Measurements from ENCODE around the gene CITED4.

DNA sequence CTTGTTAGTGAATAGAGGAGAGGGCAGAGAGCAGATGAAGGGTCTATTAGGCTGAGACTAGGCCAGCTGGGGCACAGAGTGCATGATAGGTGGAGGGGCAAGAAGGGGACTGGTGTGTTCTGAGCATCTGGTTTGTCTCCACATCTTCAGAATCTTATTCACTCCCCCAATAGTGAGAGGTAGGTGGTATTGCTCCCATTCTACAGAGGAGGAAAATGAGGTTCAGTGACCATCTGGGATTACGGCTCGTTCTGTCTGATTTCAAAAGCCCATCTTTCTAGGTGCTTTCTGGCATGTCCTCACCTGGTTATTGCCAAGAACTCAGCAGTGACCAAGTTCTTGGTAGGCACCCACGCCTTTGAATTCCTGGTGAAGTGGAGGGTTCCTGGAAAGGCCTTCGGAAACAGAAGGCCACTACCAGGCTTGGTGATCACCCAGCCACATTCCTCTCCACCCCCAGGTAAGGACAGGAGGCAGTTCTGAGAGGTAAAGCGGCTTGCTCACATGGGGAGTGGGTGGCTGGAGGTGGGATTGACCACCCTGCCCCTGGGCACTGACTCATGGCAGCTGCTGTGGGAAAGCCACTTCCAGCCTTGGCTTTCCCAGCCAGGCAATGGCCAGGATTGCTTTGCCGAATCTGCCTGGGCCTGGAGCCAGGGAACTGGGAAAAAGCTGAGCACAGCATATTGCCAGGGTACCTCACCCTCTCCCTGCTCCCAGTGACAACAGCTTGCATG lies 18.8 kb upstream of the CITED4 start:
- TF ChIP-seq HDAC8 (tag; IDR thresholded peaks at IDR 0.05) (no peak), POLR2A (conservative IDR thresholded peaks at IDR 0.05) (no peak), SMARCA5 (IDR thresholded peaks at IDR 0.05) (no peak), RBFOX2 (IDR thresholded peaks at IDR 0.05; ENCODE audit: low read depth, low read length) (no peak), BHLHE40 (IDR thresholded peaks at IDR 0.05; ENCODE audit: low read length) (no peak), MCM3 (IDR thresholded peaks at IDR 0.05) (no peak), ZNF740 (CRISPR knock-in tag; IDR thresholded peaks at IDR 0.05) (no peak), ZNF740 (tag; IDR thresholded peaks at IDR 0.05) (no peak), GABPA (tag; conservative IDR thresholded peaks at IDR 0.05; ENCODE audit: low read depth) (no peak), KLF13 (tag; IDR thresholded peaks at IDR 0.05; ENCODE audit: borderline replicate concordance, low read depth) (no peak), ZNF511 (CRISPR knock-in tag; IDR thresholded peaks at IDR 0.05) (no peak), KLF10 (CRISPR knock-in tag; IDR thresholded peaks at IDR 0.05) (no peak)
- TF ChIP-seq, protein P1, sequence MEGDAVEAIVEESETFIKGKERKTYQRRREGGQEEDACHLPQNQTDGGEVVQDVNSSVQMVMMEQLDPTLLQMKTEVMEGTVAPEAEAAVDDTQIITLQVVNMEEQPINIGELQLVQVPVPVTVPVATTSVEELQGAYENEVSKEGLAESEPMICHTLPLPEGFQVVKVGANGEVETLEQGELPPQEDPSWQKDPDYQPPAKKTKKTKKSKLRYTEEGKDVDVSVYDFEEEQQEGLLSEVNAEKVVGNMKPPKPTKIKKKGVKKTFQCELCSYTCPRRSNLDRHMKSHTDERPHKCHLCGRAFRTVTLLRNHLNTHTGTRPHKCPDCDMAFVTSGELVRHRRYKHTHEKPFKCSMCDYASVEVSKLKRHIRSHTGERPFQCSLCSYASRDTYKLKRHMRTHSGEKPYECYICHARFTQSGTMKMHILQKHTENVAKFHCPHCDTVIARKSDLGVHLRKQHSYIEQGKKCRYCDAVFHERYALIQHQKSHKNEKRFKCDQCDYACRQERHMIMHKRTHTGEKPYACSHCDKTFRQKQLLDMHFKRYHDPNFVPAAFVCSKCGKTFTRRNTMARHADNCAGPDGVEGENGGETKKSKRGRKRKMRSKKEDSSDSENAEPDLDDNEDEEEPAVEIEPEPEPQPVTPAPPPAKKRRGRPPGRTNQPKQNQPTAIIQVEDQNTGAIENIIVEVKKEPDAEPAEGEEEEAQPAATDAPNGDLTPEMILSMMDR (IDR thresholded peaks at IDR 0.05 in 2 of 3, conservative IDR thresholded peaks at IDR 0.05 in 1 of 3; ENCODE audit: insufficient read depth in 2 of 3, low read depth in 1 of 3, low read length in 3 of 3): no peak

Data from K562 (cell line).